Lower leg skin (tissue), 3 donors: ENCODE results near the gene QSOX1.

Source experiments
- CTCF ChIP-seq, 3 donors: fragments of 450-650 bp; IDR thresholded peaks; one replicate each; pipeline ENCODE4 v1.5.1; 2016; ENCODE audit warnings: antibody characterized with exemption in 3 of 3, mild to moderate bottlenecking in 3 of 3, moderate library complexity in 2 of 3
- POLR2A ChIP-seq, 2 donors: fragments of 450-650 bp; IDR thresholded peaks; one replicate each; pipeline ENCODE4 v1.6.1; 2016 to 2017; ENCODE audit warnings: antibody characterized with exemption in 2 of 2, mild to moderate bottlenecking in 1 of 2, moderate library complexity in 1 of 2

GRCh38 chr1:180232521-180233043 is 77.9 kb downstream of the QSOX1 start:
- TF ChIP-seq CTCF (IDR thresholded peaks at IDR 0.05): no peak
- TF ChIP-seq POLR2A (IDR thresholded peaks at IDR 0.05): no peak
